Endodermal cell (in vitro differentiated cells): Measurements from ENCODE around the gene BBIP1. TPM values are rescaled to one million over a fixed set of nuclear protein-coding genes. Genes with fewer than 3 reads are reported as not detected.

Experiments
- DNase-seq: peaks from one replicate; pipeline ENCODE4 v3.0.0-alpha.2; 2017
- H3K27ac ChIP-seq: 2 replicates; pipeline ENCODE4 v1.5.1; 2013; ENCODE audit warnings: mild to moderate bottlenecking, low read depth, low read length, moderate library complexity
- H3K27me3 ChIP-seq: 2 replicates; pipeline ENCODE4 v1.6.1; 2013; ENCODE audit warnings: mild to moderate bottlenecking, low read length, moderate library complexity; ENCODE audit not compliant: insufficient read depth, control insufficient read depth, poor library complexity, severe bottlenecking
- H3K36me3 ChIP-seq: 2 replicates; pipeline ENCODE4 v1.7.0; 2013; ENCODE audit warnings: mild to moderate bottlenecking, low read length, moderate library complexity; ENCODE audit not compliant: control insufficient read depth, insufficient read depth
- H3K4me1 ChIP-seq: one replicate; pipeline ENCODE4 v1.7.0; 2013; ENCODE audit warnings: low read length; ENCODE audit not compliant: control insufficient read depth, insufficient read depth
- H3K4me3 ChIP-seq: 2 replicates; pipeline ENCODE4 v1.5.1; 2013; ENCODE audit warnings: mild to moderate bottlenecking, low read length, moderate library complexity
- H3K9ac ChIP-seq: 2 replicates; pipeline ENCODE4 v1.6.1; 2013; ENCODE audit warnings: mild to moderate bottlenecking, low read length, moderate library complexity; ENCODE audit not compliant: poor library complexity, severe bottlenecking; ENCODE audit errors: extremely low read depth
- H3K9me3 ChIP-seq: 2 replicates; pipeline ENCODE4 v1.6.1; 2013; ENCODE audit warnings: mild to moderate bottlenecking, low read length, moderate library complexity; ENCODE audit not compliant: control insufficient read depth
- H3K27ac Mint-ChIP-seq: 2 replicates; pipeline ENCODE4 v1.8.0; 2020; ENCODE audit warnings: mixed read lengths
- H3K27me3 Mint-ChIP-seq: 2 replicates; pipeline ENCODE4 v1.8.0; 2021; ENCODE audit warnings: mild to moderate bottlenecking, mixed read lengths; ENCODE audit not compliant: insufficient read depth
- H3K36me3 Mint-ChIP-seq: 2 replicates; pipeline ENCODE4 v1.8.0; 2020; ENCODE audit warnings: low read depth, mixed read lengths
- H3K4me1 Mint-ChIP-seq: 2 replicates; pipeline ENCODE4 v1.8.0; 2020; ENCODE audit warnings: mixed read lengths
- H3K4me3 Mint-ChIP-seq: 2 replicates; pipeline ENCODE4 v1.8.0; 2020; ENCODE audit warnings: mild to moderate bottlenecking, moderate library complexity, mixed read lengths
- H3K9me3 Mint-ChIP-seq: 2 replicates; pipeline ENCODE4 v1.8.0; 2020; ENCODE audit warnings: mild to moderate bottlenecking, mixed read lengths
- WGBS, 2 experiments: methylation state at CpG; one replicate each; pipeline versions ENCODE4 v1.1.5 to v1.1.7; 2013; ENCODE audit warnings: missing lambda C conversion rate in 2 of 2, mixed read lengths in 1 of 2; ENCODE audit not compliant: insufficient coverage in 1 of 2, insufficient read length in 1 of 2; 5-methylcytosine and 5-hydroxymethylcytosine counted together
- total RNA-seq, 2 donors: library from RNA; stranded (reverse); fragmentation: NEBNext Ultra II Directional in 1 of 2; extraction: Animal tissue kit (Norgen Biotek cat#: 25700) in 1 of 2; gene quantifications; 2 replicates in 1 of 2; 3 replicates in 1 of 2; pipeline ENCODE4 v1.2.1, GENCODE V29; 2021
- TF ChIP-seq, protein P1 (sequence below): fragments of 200-600 bp; sonication (generic); conservative IDR thresholded peaks from 2 replicates; pipeline ENCODE4 v1.5.0; 2021; ENCODE audit warnings: antibody characterized with exemption, mild to moderate bottlenecking

The BBIP1 gene
- total RNA-seq, 2 donors from 2014 or later = 27.6 to 32.8 TPM

- 92 to 96% methylated on average over 3 of the region's 3 CpGs for WGBS, 2 experiments
- Mint-ChIP-seq H3K9me3 (no peaks in the 10 kb centered on the region), H3K27ac (no peak overlapping the region), H3K27me3 (no peaks in the 10 kb centered on the region), H3K4me3 (no peak overlapping the region), H3K4me1 (no peaks in the 10 kb centered on the region), H3K36me3 (peaks cover 30% of the 10 kb centered on the region)
- H3K27ac ChIP-seq = no peak overlapping the region
- TF ChIP-seq, protein P1, sequence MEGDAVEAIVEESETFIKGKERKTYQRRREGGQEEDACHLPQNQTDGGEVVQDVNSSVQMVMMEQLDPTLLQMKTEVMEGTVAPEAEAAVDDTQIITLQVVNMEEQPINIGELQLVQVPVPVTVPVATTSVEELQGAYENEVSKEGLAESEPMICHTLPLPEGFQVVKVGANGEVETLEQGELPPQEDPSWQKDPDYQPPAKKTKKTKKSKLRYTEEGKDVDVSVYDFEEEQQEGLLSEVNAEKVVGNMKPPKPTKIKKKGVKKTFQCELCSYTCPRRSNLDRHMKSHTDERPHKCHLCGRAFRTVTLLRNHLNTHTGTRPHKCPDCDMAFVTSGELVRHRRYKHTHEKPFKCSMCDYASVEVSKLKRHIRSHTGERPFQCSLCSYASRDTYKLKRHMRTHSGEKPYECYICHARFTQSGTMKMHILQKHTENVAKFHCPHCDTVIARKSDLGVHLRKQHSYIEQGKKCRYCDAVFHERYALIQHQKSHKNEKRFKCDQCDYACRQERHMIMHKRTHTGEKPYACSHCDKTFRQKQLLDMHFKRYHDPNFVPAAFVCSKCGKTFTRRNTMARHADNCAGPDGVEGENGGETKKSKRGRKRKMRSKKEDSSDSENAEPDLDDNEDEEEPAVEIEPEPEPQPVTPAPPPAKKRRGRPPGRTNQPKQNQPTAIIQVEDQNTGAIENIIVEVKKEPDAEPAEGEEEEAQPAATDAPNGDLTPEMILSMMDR = no peak
- peaks cover 39% of the 10 kb centered on the region for H3K36me3 ChIP-seq
- H3K27me3 ChIP-seq = no peaks in the 10 kb centered on the region
- DNase-seq = no peak
- H3K4me1 ChIP-seq = no peaks in the 10 kb centered on the region
- H3K4me3 ChIP-seq = no peak overlapping the region
- H3K9me3 ChIP-seq = no peaks in the 10 kb centered on the region
- no peak overlapping the region for H3K9ac ChIP-seq
Observed at GRCh38 chr10:110880012-110880411, 39.0 kb downstream of the BBIP1 start.

DNA sequence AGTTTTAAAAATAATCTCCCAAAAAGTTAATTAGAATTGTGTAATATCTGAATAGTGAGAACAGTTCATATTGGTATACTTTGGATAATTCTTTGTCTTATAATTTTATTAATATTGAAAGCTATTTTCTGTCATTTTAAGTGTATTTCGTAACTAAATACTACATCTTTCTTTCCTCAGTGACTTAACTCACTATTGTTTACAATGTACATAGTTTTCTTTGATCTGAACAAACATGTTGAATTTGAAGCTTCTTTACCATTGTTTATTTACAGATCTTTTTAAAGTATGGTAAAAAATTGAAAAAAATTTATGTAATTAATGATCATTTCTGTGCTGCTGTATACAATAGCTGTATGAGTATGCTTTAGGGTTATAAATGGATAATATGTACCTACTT, 42.2 kb downstream of the BBIP1 start:
- TF ChIP-seq, protein P1 = no peak
- H3K4me1 ChIP-seq = no peaks in the 10 kb centered on the region

DNA sequence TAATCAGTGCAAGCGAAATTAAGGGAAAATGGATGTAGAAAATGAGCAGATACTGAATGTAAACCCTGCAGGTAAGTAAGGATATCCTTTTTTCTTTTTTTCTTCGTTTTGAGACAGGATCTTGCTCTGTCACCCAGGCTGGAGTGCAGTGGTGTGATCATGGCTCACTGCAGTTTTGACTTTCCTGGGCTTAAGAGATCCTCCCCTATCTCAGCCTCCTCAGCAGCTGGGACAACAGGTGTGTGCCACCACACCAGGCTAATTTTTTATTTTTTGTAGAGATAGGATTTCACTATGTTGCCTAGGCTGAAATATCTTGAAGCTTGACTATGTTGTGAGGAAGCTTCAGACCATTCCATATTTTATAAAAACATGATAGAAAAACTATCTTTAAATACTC, 43.0 kb downstream of the BBIP1 start:
- Histone ChIP-seq H3K36me3 (peaks cover 8% of the 10 kb centered on the region), H3K9me3 (no peaks in the 10 kb centered on the region), H3K4me1 (peaks cover 4% of the 10 kb centered on the region), H3K27ac (no peak overlapping the region), H3K27me3 (no peaks in the 10 kb centered on the region), H3K4me3 (no peak overlapping the region), H3K9ac (no peak overlapping the region)
- Mint-ChIP-seq H3K27ac (no peak overlapping the region), H3K27me3 (no peaks in the 10 kb centered on the region), H3K9me3 (no peaks in the 10 kb centered on the region), H3K4me1 (peaks cover 13% of the 10 kb centered on the region), H3K36me3 (peaks cover 11% of the 10 kb centered on the region), H3K4me3 (no peak overlapping the region)
- WGBS, 2 experiments = 83 to 97% methylated on average over 2 of the region's 2 CpGs
- no peak for DNase-seq
- TF ChIP-seq, protein P1 = no peak

More for the DNA sequence above, 42.2 kb downstream of the BBIP1 start:
- H3K27ac ChIP-seq = no peak overlapping the region
- no peaks in the 10 kb centered on the region for H3K9me3 Mint-ChIP-seq
- H3K27ac Mint-ChIP-seq = no peak overlapping the region
- H3K9me3 ChIP-seq = no peaks in the 10 kb centered on the region
- WGBS, 2 experiments = no CpG with 5 or more reads among the region's 1 CpG
- peaks cover 8% of the 10 kb centered on the region for H3K4me1 Mint-ChIP-seq
- no peak overlapping the region for H3K4me3 ChIP-seq
- DNase-seq = no peak
- H3K27me3 ChIP-seq = no peaks in the 10 kb centered on the region
- peaks cover 15% of the 10 kb centered on the region for H3K36me3 ChIP-seq
- no peak overlapping the region for H3K4me3 Mint-ChIP-seq
- H3K9ac ChIP-seq = no peak overlapping the region
- peaks cover 15% of the 10 kb centered on the region for H3K36me3 Mint-ChIP-seq
- H3K27me3 Mint-ChIP-seq = no peaks in the 10 kb centered on the region
